ENCODE measurements around the gene SRMS. TPM values are rescaled to one million over a fixed set of nuclear protein-coding genes. Genes with fewer than 3 reads are reported as not detected.

The SRMS gene
- total and polyA plus RNA-seq, 2 of the 13 experiments (the other 11 are each of a cell fraction or from before 2014, with no cell fraction given): not detected

DNA sequence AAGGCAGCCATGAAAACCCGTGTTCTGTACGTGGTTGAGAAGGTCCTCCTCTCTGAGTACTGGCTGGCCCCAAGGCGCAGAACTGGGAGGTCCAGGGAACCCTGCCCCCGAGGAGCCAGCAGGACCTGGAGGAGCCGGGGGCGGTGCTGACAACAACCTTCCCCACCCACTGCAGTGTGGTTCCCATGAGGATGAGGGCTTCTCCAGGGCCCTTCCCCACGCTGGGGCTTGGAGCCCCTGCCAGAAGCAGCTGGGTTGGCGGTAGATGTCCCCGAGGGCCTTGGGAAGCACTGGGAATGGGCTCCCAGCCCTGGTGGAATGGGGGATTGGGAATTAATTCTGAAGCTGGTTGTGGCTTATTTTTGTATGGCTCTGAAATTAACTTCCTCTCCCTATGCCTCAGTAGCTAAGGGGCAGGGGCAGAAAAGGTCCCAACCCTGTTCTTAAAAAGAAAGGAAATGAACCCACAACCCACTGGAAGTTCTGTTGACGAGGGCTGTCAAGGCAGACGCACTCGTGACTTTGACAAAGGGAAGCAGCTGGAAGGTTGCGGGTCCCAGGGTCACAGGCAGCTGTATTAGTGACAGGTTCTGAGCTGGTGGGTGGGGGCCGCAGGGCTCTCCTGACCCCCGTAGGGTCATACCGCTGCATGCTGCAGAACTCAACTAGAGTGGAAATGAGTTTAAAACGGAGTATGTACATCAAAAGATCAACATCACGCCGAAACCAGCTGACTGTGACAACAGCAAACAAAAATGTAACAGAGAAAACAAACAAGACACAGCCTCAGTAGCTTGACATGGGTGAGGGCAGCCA lies 40.4 kb upstream of the SRMS start:
- CTCF ChIA-PET (ENCODE audit: low intra/inter-chr PET ratio, low total read pairs): no interaction called here
- FAIRE-seq (peak; percentile 4), DNase-seq (ENCODE audit: low spot score) (no peak), ATAC-seq (no peak)
- Histone ChIP-seq H3K79me2 (ENCODE audit: insufficient read depth, low read length) (no peaks in the 10 kb centered on the region), H3K4me2 (ENCODE audit: low read depth, low read length) (no peak overlapping the region), H3K9me3 (ENCODE audit: low read length) (no peaks in the 10 kb centered on the region), H3K4me3 (replicated peaks in 1 of 3; ENCODE audit: insufficient read depth in 1 of 3, low read depth in 2 of 3, low read length in 3 of 3) (no peak overlapping the region), H3K27ac (ENCODE audit: extremely low read length, insufficient read depth, low read length) (no peak overlapping the region), H2AFZ (ENCODE audit: low read length) (no peak overlapping the region), H3K27me3 (ENCODE audit: control insufficient read depth in 1 of 2, insufficient read depth in 2 of 2, low read length in 2 of 2) (peaks cover 0 to 3% of the 10 kb centered on the region in 2 experiments; a peak in 2 of 5 replicates), H4K20me1 (ENCODE audit: insufficient read depth, low read length) (no peaks in the 10 kb centered on the region), H3K4me1 (ENCODE audit: insufficient read depth, low read length) (peaks cover 25% of the 10 kb centered on the region), H3K9ac (ENCODE audit: insufficient read depth, low read depth, low read length) (no peak overlapping the region), H3K36me3 (replicated peaks in 1 of 2; ENCODE audit: control insufficient read depth in 1 of 2, insufficient read depth in 2 of 2, low read length in 2 of 2) (peaks cover 15 to 18% of the 10 kb centered on the region in 2 experiments; a peak in 4 of 5 replicates)
- TSS peak; percentile 52 for BruUV-seq (replicated peaks)
- intact Hi-C loops (cut with micrococcal nuclease; ENCODE audit: unreplicated experiment): no loop called here
- POLR2A ChIA-PET: interaction anchor here (1.0 to 1.3 kb wide), 2 partner anchors 14 to 39 kb away, joined by 4 read pairs; partner anchors contain the start of genes GMEB2 and HELZ2
- WGBS (ENCODE audit: low lambda C conversion rate): 73% methylated on average over 19 of the region's 19 CpGs
- in situ Hi-C loops (cut with HindIII; ENCODE audit: extremely low pct_ligation_motif_present, low pct_unique_long_range_greater_than_20kb): no loop called here
- no peak for TF ChIP-seq CENPX (CRISPR knock-in tag; IDR thresholded peaks at IDR 0.05)
- no peak for TF ChIP-seq SKI (IDR thresholded peaks at IDR 0.05; ENCODE audit: partially characterized antibody)
- no peak for TF ChIP-seq HMG20B (CRISPR knock-in tag; conservative IDR thresholded peaks at IDR 0.05)
- TF ChIP-seq GZF1 (CRISPR knock-in tag; IDR thresholded peaks at IDR 0.05): no peak
- TF ChIP-seq, protein P1, sequence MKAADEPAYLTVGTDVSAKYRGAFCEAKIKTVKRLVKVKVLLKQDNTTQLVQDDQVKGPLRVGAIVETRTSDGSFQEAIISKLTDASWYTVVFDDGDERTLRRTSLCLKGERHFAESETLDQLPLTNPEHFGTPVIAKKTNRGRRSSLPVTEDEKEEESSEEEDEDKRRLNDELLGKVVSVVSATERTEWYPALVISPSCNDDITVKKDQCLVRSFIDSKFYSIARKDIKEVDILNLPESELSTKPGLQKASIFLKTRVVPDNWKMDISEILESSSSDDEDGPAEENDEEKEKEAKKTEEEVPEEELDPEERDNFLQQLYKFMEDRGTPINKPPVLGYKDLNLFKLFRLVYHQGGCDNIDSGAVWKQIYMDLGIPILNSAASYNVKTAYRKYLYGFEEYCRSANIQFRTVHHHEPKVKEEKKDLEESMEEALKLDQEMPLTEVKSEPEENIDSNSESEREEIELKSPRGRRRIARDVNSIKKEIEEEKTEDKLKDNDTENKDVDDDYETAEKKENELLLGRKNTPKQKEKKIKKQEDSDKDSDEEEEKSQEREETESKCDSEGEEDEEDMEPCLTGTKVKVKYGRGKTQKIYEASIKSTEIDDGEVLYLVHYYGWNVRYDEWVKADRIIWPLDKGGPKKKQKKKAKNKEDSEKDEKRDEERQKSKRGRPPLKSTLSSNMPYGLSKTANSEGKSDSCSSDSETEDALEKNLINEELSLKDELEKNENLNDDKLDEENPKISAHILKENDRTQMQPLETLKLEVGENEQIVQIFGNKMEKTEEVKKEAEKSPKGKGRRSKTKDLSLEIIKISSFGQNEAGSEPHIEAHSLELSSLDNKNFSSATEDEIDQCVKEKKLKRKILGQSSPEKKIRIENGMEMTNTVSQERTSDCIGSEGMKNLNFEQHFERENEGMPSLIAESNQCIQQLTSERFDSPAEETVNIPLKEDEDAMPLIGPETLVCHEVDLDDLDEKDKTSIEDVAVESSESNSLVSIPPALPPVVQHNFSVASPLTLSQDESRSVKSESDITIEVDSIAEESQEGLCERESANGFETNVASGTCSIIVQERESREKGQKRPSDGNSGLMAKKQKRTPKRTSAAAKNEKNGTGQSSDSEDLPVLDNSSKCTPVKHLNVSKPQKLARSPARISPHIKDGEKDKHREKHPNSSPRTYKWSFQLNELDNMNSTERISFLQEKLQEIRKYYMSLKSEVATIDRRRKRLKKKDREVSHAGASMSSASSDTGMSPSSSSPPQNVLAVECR (CRISPR knock-in tag; IDR thresholded peaks at IDR 0.05; ENCODE audit: borderline replicate concordance): peak; percentile 48; the same call in 1 of the 2 replicates
- no peak for TF ChIP-seq CHCHD3 (CRISPR knock-in tag; IDR thresholded peaks at IDR 0.05)
- no peak for TF ChIP-seq PBX2 (CRISPR knock-in tag; IDR thresholded peaks at IDR 0.05)
- no peak for TF ChIP-seq CCAR2 (optimal IDR thresholded peaks at IDR 0.05; ENCODE audit: low read depth, low read length)
- no peak for TF ChIP-seq HNF1B (CRISPR knock-in tag; IDR thresholded peaks at IDR 0.05)
- TF ChIP-seq ZNF180 (CRISPR knock-in tag; IDR thresholded peaks at IDR 0.05; ENCODE audit: borderline replicate concordance, low read depth): no peak
- 0 out of 2 replicates have a peak, but pooled peaks have one; percentile 8 for TF ChIP-seq FOSL2 (CRISPR knock-in tag; IDR thresholded peaks at IDR 0.05)
- no peak for TF ChIP-seq ZNF263 (CRISPR knock-in tag; IDR thresholded peaks at IDR 0.05)
- TF ChIP-seq ZFY (CRISPR knock-in tag; IDR thresholded peaks at IDR 0.05): no peak
- no peak for TF ChIP-seq REPIN1 (CRISPR knock-in tag; IDR thresholded peaks at IDR 0.05; ENCODE audit: borderline replicate concordance, low read depth)
- TF ChIP-seq ZFP1 (CRISPR knock-in tag; IDR thresholded peaks at IDR 0.05): no peak
